Stimulated activated CD8-positive, alpha-beta memory T cell treated with anti-CD3 and anti-CD28 coated beads, Interleukin-7, amount 100 ng/mL, for 4 hours (primary cell): Measurements from ENCODE around the gene TIA1.
A peak's percentile ranks its signal among the peaks of the same experiment; 100 is the strongest.
"Not testable (repeated sequence)": the region's sequence is repeated elsewhere in the genome, so short reads cannot be mapped to it uniquely, and the experiment has no call there.

Source experiments
- DNase-seq, 2 donors: peaks; one replicate each; pipeline ENCODE4 v3.0.0-alpha.2; 2020; ENCODE audit warnings: low read depth in 2 of 2

TIA1 gene

GRCh38 chr2:70223305-70223704 lies 25.1 kb downstream of the TIA1 start:
- not testable (repeated sequence) for DNase-seq

- no peak for DNase-seq
These were observed 33.4 kb downstream of the TIA1 start for GRCh38 chr2:70214953-70215549.

- no peak for DNase-seq
These were observed 34.1 kb downstream of the TIA1 start for GRCh38 chr2:70214365-70214764.

GRCh38 chr2:70212298-70212932 lies 36.0 kb downstream of the TIA1 start:
- DNase-seq, result no peak

- DNase-seq, result no peak
These were observed 36.8 kb downstream of the TIA1 start for GRCh38 chr2:70211595-70211994.

- DNase-seq, result no peak
These were observed 44.0 kb downstream of the TIA1 start for GRCh38 chr2:70204452-70204851.

GRCh38 chr2:70203086-70203485 lies 45.3 kb downstream of the TIA1 start:
- DNase-seq, result no peak

- DNase-seq, result no peak
These were observed 46.1 kb downstream of the TIA1 start for GRCh38 chr2:70202236-70202806.

GRCh38 chr2:70201831-70202230 lies 46.6 kb downstream of the TIA1 start:
- no peak for DNase-seq

GRCh38 chr2:70201225-70201768 lies 47.1 kb downstream of the TIA1 start:
- DNase-seq, result no peak

- DNase-seq, result no peak
These were observed 49.0 kb downstream of the TIA1 start for GRCh38 chr2:70199320-70199864.

- no peak for DNase-seq
These were observed 55.9 kb downstream of the TIA1 start for GRCh38 chr2:70192516-70192915.

- DNase-seq, result no peak
These were observed 57.1 kb downstream of the TIA1 start for GRCh38 chr2:70191244-70191735.

GRCh38 chr2:70190418-70191243 lies 57.8 kb downstream of the TIA1 start, which contains the start of gene C2orf42:
C2orf42 (minus strand) TSS chr2:70191019; CDS start chr2:70181985, 9,034 bp downstream.
- DNase-seq, result peak; percentile 93 to 98

GRCh38 chr2:70188460-70188859 lies 60.0 kb downstream of the TIA1 start:
- no peak for DNase-seq

- not testable (repeated sequence) for DNase-seq
These were observed 61.3 kb downstream of the TIA1 start for GRCh38 chr2:70187170-70187569.

- DNase-seq, result no peak
These were observed 65.7 kb downstream of the TIA1 start for GRCh38 chr2:70182689-70183088.

- no peak for DNase-seq
These were observed 67.0 kb downstream of the TIA1 start for GRCh38 chr2:70181363-70181956.

- no peak for DNase-seq
These were observed 74.9 kb downstream of the TIA1 start for GRCh38 chr2:70173520-70173919.

GRCh38 chr2:70169654-70170245 lies 78.7 kb downstream of the TIA1 start:
- DNase-seq, result not testable (repeated sequence)

- no peak for DNase-seq
These were observed 87.3 kb downstream of the TIA1 start for GRCh38 chr2:70161069-70161534.
